ENCODE results near the gene TENT5A.

DNA sequence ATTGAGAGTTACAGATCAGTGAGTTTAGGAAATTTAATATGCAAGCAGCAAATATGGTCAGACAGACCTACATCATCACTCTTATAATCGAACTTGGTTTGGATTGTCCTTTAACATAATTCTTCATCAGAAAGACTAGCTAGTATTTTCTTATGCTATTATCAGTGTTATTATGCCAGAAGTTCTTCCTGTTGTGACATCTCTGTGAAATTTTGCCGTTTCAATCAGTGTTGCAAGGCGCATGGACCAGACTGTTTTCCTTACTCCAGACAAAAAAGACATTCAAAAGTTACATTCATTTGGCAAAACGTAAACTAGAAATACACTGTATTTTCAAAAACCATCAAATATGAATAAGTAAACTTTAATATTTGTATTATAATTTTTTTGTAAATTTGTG, 5.7 kb upstream of the TENT5A start:
- TF ChIP-seq CTCF (IDR thresholded peaks at IDR 0.05) (no peak), POLR2A (IDR thresholded peaks at IDR 0.05) (no peak)
